HG03432 (cell line): ENCODE measurements around the gene ALPI.

Experiments
- ATAC-seq: cut with Tn5 transposase; IDR thresholded peaks from one replicate; pipeline ENCODE4 v1.9.1; 2021; ENCODE audit warnings: mild to moderate bottlenecking, moderate library complexity; ENCODE audit not compliant: unreplicated experiment

The ALPI gene

DNA sequence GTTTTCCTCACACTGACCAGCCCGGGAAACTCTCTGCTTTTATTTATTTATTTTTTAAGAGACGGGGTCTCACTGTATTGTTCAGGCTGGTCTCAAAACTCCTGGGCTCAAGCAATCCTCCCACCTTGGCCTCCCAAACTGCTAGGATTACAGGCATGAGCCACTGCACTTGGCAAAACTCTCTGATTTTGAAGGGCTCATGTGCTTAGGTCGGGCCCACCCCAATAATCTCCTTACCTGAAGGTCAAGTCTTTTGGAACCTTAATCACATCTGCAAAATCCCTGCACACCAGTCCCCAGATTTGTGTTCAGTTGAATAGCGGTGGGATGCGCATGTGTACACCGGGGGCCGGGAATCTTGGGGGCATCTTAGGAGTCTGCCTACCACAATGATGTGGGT lies 39.3 kb downstream of the ALPI start:
- ATAC-seq: no peak

DNA sequence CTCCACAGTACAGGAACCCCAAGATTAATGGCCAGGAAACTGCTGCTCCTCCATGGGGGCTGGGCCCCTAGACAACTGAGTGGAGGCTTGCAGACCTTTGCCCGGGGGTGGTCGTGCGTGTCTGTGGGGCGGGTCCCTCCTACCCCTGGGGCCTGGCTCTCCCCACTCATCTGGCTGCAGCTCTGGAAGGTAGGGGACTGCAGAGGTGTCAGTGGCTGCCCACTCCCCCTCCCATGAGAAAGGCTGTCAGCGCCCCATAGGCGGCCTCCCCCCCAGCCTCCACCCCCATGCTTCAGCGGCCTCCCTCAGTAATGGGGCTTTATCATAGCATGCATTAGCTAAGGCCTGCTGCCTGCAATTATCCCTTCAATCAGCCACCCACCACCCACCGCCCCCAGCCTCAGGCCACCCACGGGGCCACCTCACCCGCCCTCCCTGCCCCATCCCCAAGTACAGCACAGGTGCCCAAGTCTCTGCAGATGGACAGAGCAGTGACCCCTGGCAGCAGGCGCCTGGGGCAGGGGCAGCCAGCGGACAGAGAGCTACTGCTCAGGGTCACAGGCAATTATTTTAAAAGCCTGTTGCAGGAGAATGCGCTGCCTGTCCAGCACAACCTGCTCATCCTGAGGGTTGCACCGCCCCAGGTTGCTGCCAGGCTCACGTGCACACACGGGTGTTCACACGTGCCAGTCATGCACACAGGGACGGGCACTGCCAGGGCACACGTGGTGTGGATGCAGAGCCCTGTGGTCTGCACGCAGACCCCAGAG lies 40.7 kb downstream of the ALPI start:
- no peak for ATAC-seq

DNA sequence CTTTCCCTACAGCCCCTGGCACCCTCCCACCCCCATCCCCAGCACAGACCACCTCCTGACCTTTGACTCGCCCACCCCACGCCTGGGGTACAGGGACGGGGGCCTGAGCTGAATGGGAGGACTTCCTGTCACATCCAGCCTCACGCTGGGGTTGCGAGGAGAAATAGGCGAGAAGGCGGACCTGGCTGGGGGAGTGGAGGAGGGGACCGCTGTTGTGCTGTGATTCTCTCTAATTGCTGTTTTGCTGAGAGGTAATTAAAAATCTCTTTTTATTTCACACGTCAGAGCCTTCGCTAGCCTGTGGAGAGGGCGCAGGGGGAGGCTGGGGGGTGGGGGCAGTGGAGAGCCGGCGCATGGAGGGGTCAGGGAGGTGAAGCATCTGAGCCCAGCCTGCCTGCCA lies 41.4 kb downstream of the ALPI start:
- ATAC-seq: no peak

DNA sequence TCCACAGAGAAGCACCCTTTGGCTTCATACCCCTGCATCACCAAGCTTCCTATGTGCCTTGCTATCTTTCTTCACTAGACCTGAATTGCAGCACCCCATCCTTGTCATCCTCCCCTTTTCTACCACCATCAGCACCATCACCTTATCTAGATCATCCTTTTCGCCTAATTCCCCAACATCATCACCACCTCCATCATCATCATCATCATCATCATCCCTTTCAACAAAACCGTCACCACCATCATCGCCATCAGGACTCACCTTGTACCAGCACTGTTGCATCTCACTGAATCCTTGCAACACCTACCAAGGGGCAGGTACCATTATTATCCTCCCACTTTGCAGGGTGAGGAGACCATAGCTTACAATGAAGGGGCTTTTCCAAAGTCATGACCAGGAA lies 42.5 kb downstream of the ALPI start:
- no peak for ATAC-seq

DNA sequence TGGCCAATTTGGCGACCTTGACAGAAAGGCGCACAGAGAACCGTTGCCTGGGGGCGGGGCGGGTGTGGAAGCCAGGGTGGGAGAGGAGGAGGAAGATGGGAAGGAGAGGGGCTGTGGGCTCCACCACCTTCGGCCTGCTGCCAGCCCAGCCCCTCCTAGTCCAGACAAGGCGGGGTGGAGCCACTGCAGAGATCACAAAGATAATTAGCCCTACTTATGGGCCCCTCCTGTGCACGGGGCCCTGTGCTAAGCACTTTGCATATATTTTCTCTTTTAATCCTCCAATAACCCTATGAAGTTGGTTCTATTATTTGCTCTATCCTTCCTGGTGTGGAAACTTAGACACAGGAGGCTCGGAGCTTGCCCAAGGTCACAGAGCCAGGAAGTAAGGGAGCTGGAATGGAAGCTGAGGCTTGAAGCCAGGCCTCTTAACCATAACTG lies 45.4 kb downstream of the ALPI start:
- ATAC-seq: no peak

DNA sequence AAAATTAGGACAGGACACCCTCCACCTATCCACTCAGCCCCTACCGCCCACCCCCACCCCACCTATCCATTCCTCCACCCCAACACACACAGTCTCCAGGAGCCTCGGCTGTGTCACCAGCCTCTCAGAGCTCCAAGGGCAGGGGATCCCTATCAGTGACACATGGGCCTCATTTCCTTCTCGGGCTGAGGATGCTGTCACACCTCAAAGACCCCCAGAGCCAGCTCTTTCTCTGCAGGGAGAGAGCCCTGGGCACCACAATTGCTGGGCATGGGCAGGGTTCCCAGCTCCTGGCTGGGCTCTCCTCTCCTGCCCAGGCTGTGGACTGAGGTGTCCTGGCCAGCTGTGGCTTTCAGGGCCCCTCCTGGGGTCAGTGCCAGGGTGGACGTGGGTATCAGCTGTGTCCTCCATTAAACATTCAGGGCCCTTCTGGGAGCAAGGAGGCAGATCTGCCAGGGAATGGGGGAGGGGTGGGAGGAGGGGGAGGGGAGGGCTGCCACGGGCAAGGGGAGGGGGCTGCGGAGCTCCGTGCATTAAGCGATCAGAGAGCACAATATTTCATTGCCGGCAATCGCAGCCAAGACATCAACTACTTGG lies 45.9 kb downstream of the ALPI start:
- no peak for ATAC-seq

DNA sequence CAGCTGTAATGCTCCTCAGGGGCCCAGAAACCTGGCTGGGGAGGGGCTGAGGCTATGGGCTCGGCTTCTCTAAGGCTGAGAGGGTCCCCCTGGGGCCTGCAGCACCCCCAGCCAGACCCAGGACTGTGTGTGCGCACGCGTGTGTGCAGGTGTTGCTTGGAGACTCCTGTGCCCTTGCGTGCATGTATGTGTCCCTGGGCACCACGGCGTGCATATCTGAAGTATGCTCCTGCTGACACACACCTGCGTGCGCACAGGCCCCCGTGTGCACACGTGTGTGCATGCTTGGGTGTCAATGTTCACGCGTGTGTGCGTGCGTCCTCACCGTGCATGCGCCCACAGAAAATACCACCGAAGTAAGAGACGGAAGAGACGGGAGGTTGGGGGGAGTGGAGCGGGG lies 46.6 kb downstream of the ALPI start:
- no peak for ATAC-seq

DNA sequence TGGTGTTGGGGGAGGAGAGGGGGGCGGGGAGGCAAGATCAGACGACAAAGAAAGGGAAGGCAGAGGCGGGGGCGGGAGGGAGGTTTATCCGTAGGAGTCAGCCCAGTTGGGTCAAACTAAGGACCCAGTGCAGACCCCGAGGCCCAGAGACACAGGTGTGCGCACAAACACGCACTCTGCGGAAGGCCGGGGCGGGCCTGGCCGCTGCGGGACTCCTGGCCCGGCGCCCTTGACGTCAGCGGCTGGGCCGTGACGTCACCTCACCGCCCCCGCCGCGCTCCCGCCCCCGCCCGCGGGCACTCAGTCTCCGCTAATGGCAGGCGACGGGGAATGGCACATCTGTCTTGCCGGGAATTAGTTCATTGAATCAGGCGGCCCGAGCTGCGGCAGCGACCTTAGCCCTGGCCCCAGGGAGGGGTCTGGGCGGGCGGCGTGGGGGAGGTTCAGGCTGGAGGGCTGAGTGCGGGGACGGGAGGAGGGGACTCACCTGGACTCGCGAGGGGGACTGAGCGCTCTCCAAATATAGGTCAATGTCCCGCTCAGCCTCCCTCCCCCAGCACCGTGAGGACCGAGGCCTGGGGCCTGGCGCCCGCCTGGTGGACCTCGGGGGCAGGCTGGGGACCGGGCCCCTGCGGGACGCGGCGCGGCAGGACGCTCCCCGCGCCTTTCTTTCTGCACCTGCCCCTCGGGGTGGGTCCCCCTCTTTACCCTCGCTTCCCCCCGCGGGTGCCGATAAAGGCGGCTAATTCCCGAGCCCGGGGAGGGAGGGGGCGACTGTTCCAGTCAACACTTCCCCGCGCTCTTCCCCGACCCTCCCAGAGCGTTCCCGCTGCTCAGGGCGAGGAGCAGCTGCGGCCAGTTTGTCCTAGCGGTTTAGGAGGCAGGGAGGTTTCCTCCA lies 47.2 kb downstream of the ALPI start:
- no peak for ATAC-seq

DNA sequence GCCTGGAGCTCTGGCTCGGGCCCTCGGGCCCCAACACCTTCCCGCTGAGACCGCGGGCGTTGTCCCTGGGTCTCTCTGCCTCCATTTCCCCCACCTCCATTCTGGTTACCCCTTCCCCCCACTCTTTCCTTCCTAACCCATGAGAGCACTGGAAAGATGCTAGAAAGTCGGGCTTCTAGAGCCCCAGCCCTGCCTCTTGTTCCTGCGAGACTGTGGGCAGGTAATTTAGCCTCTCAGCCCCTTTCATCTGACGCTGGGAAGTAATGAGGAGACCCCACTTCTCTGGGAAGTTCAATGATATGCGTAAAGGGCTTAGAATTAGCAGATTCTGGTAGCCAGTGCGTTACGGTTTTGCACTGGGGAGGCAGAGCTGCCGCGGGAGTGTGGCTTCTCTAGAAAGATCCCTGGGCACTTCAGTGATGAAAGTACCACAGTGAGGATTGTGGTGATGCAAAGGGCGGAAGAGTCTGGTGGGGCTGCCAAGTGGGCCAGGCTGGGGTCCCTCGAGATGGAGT lies 47.9 kb downstream of the ALPI start:
- no peak for ATAC-seq

DNA sequence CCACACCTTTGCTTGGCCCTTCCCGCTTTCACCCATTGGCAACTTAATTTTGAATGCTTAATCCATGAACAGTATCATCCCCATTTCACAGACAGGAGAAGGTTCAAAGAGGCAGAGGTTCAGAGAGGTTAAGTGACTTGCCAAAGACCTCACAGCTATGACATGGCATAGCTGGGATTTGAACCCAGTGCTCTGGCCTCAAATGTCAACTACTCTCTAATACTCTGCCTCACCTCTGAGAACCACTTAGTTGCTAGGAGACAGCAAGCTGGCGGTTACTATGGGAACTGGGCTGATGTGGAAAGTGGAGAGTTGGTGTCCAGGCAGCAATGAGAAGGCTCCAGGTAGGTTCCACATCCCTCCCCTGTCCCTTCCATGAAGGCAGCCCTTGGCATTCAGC lies 48.5 kb downstream of the ALPI start:
- no peak for ATAC-seq

DNA sequence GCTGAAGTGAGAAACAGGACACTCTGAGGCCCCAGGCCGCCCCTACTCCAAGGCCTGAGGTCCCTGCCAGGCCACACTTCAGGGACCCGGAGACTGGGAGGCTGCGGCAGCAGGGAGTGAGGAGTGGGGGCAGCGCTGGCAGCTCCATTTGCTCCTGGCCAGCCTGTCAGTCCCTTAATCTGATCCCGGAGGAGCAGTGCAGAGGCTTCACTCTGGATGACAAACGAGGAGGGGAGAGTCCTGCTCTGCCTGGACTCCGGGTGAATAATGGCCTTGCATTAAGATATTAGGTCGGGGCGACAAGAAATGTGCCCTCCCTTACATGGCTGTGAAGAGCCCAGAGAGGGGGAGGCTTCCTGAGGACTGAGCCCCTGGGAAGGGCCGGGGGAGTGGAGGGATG lies 49.9 kb downstream of the ALPI start:
- no peak for ATAC-seq

DNA sequence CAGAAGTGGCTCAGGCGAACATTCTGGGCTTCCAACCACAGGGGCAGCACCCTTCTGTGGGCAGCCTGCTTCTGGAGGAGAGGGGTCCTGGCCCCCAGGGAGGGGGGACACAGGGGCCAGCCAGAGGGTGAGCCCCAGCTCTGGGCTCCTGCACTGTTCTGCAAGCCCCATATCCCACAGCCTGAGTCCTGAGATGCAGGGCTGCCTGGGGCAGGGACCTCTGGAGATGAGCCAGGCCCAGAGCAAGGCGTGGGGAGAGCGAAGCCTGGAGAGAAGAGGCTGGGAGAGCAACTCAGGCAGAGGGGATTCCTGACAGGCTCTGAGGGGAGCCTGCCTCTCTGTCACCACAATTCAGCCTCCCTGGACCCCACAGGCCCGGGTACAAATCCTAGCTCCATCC lies 50.8 kb downstream of the ALPI start:
- no peak for ATAC-seq

DNA sequence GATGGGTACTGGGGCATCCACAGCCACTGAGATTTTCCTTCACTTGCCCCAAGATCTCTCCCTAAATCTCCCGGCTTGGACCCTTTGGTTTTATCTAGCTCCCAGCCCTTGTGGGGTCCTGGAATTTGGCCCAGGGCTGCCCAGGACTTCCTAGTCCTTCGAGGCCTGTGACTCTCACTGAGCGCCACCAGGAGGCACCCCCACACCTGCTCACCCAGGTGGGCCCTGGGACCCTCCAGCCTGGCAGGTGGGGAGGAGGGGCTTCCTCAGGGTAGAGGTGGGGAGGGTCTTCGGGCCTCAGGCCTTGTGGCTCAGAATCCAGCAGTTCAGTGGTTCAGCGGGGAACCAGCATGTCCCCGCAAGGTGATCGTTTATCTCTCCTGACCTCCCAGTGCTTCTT lies 52.3 kb downstream of the ALPI start:
- ATAC-seq: no peak
